Measurements from ENCODE around the gene UBE2D1.

UBE2D1 gene

DNA sequence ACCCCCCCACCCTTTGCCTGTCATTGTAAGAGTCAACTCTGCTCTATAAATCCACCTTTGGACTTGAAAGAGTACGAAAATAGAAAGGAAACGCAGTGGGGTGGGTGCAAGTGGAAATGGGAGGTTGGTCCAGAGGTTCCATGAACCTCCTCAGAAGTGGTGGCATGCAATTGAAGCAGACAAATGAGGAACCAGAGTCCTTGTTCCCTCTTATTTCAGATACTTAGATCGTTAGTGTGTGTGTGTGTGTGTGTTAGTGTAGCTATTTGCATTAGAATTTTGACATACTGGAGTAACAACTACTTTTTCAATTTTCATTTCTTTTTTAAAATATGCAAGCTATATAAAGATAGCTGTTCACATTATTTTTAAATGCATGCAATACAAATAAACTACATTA lies 32.3 kb downstream of the UBE2D1 start:
- TF ChIP-seq POLR2A (IDR thresholded peaks at IDR 0.05; ENCODE audit: extremely low read depth, insufficient read length): no peak
- TF ChIP-seq, protein P1, sequence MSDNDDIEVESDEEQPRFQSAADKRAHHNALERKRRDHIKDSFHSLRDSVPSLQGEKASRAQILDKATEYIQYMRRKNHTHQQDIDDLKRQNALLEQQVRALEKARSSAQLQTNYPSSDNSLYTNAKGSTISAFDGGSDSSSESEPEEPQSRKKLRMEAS (IDR thresholded peaks at IDR 0.05; ENCODE audit: low read depth, low read length): no peak
- TF ChIP-seq MYC (IDR thresholded peaks at IDR 0.05; ENCODE audit: low read depth, low read length): no peak
- TF ChIP-seq, protein P2, sequence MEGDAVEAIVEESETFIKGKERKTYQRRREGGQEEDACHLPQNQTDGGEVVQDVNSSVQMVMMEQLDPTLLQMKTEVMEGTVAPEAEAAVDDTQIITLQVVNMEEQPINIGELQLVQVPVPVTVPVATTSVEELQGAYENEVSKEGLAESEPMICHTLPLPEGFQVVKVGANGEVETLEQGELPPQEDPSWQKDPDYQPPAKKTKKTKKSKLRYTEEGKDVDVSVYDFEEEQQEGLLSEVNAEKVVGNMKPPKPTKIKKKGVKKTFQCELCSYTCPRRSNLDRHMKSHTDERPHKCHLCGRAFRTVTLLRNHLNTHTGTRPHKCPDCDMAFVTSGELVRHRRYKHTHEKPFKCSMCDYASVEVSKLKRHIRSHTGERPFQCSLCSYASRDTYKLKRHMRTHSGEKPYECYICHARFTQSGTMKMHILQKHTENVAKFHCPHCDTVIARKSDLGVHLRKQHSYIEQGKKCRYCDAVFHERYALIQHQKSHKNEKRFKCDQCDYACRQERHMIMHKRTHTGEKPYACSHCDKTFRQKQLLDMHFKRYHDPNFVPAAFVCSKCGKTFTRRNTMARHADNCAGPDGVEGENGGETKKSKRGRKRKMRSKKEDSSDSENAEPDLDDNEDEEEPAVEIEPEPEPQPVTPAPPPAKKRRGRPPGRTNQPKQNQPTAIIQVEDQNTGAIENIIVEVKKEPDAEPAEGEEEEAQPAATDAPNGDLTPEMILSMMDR (IDR thresholded peaks at IDR 0.05; ENCODE audit: low read depth, low read length): no peak
- peak; percentile 15 for DNase-seq (ENCODE audit: low read depth)
- no peak overlapping the region for H3K4me3 ChIP-seq (ENCODE audit: low read depth, low read length)

DNA sequence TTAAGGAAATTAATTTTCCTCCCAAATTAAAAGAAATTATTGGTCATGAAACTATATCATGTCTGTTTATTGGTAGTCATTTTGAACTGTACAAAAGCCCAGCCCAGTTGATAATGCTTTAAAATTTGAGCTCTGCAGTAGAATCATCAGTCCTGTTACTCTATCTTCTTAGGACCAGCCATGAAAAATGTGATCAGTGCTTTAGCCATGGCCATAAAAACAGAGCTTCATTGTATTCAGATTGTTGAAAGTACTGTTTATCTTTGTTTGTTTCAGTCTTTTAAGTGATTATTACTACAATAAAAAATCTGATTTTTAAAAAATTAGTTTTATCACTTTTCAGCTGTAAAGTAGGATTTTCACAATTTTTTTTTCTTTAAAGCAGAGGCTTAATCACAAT lies 36.7 kb downstream of the UBE2D1 start:
- DNase-seq (ENCODE audit: low read depth): no peak
- TF ChIP-seq MYC (IDR thresholded peaks at IDR 0.05; ENCODE audit: low read depth, low read length) (no peak), POLR2A (IDR thresholded peaks at IDR 0.05; ENCODE audit: extremely low read depth, insufficient read length) (no peak)
- TF ChIP-seq, protein P1 (IDR thresholded peaks at IDR 0.05; ENCODE audit: low read depth, low read length): no peak
- TF ChIP-seq, protein P2 (IDR thresholded peaks at IDR 0.05; ENCODE audit: low read depth, low read length): no peak
- H3K4me3 ChIP-seq (ENCODE audit: low read depth, low read length): no peak overlapping the region

DNA sequence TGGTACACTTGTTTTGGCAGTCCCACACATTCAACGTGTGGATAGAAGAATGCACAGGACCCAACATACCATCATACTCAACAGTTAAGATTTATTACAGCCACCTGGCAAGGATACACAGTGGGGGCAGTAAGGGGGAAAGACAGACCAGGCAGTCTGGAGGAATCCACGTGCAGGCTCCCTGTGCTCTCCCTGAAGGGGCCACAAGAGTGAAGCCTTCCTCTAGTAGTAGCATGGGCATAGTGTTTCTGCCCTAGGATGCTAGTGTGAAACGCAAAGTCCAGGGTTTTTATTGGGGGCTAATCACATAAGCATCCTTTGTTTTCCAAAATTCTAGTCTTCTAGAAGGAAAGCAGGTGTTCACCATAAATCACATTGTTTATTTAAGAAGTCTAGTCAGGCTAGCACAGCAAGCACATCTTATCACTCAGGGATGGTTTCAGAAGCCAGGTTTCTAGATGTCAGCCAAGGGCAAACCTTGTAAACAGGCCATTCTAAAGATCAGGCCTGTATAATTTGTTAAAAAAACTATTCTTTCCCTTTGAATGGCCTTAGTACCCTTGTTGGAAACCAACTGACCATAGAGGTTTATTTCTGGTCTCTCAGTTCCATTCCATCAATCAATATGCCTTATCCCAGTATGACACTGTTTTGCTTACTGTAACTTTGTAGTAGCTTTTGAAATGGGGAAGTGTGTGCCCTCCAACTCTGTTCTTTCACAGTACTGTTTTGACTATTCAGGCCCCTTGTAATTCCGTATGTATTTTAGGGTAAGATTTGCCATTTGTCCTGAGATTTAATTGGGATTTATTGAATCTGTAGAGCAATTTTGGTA lies 38.0 kb downstream of the UBE2D1 start:
- DNase-seq (ENCODE audit: low read depth): no peak
- no peak overlapping the region for H3K4me3 ChIP-seq (ENCODE audit: low read depth, low read length)
- TF ChIP-seq, protein P1 (IDR thresholded peaks at IDR 0.05; ENCODE audit: low read depth, low read length): no peak
- TF ChIP-seq, protein P2 (IDR thresholded peaks at IDR 0.05; ENCODE audit: low read depth, low read length): no peak
- TF ChIP-seq MYC (IDR thresholded peaks at IDR 0.05; ENCODE audit: low read depth, low read length): no peak
- no peak for TF ChIP-seq POLR2A (IDR thresholded peaks at IDR 0.05; ENCODE audit: extremely low read depth, insufficient read length)

DNA sequence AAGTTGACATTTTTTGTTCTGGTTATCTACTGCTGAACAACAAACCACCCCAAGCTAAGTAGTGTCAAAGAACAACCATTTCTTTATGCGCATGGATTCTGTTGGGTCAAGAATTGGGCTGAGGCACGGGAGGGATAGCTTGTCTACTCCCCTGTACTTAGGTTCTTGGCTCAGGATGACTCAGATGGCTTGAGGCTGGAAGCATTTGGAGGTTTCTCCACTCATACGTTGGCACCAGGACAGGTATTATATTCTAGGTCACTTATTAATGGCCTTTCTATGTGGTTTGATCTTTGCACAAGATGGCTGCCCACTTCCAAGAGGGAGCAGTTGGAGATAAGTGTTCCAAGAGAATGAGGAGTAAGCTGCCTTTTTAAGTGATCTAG lies 38.6 kb downstream of the UBE2D1 start:
- DNase-seq (ENCODE audit: low read depth): no peak
- no peak overlapping the region for H3K4me3 ChIP-seq (ENCODE audit: low read depth, low read length)
- TF ChIP-seq, protein P1 (IDR thresholded peaks at IDR 0.05; ENCODE audit: low read depth, low read length): no peak
- TF ChIP-seq POLR2A (IDR thresholded peaks at IDR 0.05; ENCODE audit: extremely low read depth, insufficient read length): no peak
- no peak for TF ChIP-seq MYC (IDR thresholded peaks at IDR 0.05; ENCODE audit: low read depth, low read length)
- TF ChIP-seq, protein P2 (IDR thresholded peaks at IDR 0.05; ENCODE audit: low read depth, low read length): no peak

DNA sequence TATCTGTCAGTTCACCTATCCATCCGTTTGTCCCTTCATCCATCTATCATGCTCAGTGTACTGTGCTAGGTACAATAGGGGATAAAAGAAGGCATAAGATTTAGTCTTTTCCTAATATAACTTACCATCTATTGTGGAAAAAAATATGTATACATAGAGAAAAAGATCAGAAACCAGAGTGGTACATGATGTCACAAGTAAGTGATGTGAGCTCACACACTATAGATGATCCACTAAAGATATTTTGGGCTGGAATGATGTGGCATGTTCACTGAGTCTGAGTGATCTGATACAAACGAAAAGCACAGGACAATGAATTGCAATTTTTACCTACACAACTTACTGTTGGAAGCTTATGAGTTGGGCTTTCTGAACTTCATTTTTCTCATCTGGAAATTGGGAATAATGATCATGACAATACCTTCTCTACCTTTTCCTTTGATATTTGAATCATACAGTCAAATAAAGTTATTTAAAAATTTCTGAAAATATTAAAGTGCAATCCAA lies 47.7 kb downstream of the UBE2D1 start:
- TF ChIP-seq MYC (IDR thresholded peaks at IDR 0.05; ENCODE audit: low read depth, low read length) (no peak), POLR2A (IDR thresholded peaks at IDR 0.05; ENCODE audit: extremely low read depth, insufficient read length) (no peak)
- TF ChIP-seq, protein P1 (IDR thresholded peaks at IDR 0.05; ENCODE audit: low read depth, low read length): no peak
- TF ChIP-seq, protein P2 (IDR thresholded peaks at IDR 0.05; ENCODE audit: low read depth, low read length): no peak
- no peak overlapping the region for H3K4me3 ChIP-seq (ENCODE audit: low read depth, low read length)
- no peak for DNase-seq (ENCODE audit: low read depth)
